NB4 (cell line): ENCODE results near the gene OR52H1.

Source experiments
- POLR2A ChIP-seq: IDR thresholded peaks from 2 replicates; pipeline ENCODE4 v1.6.1; 2011; ENCODE audit warnings: mild to moderate bottlenecking; ENCODE audit not compliant: insufficient read length; ENCODE audit errors: extremely low read depth
- TF ChIP-seq, protein P1 (sequence below): IDR thresholded peaks from one replicate; pipeline ENCODE4 v1.5.1; 2012; ENCODE audit warnings: low read depth, low read length

GRCh38 chr11:5527716-5528115 lies 20.6 kb downstream of the OR52H1 start:
- TF ChIP-seq, protein P1, sequence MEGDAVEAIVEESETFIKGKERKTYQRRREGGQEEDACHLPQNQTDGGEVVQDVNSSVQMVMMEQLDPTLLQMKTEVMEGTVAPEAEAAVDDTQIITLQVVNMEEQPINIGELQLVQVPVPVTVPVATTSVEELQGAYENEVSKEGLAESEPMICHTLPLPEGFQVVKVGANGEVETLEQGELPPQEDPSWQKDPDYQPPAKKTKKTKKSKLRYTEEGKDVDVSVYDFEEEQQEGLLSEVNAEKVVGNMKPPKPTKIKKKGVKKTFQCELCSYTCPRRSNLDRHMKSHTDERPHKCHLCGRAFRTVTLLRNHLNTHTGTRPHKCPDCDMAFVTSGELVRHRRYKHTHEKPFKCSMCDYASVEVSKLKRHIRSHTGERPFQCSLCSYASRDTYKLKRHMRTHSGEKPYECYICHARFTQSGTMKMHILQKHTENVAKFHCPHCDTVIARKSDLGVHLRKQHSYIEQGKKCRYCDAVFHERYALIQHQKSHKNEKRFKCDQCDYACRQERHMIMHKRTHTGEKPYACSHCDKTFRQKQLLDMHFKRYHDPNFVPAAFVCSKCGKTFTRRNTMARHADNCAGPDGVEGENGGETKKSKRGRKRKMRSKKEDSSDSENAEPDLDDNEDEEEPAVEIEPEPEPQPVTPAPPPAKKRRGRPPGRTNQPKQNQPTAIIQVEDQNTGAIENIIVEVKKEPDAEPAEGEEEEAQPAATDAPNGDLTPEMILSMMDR: no peak
- no peak for TF ChIP-seq POLR2A
